Omental fat pad (tissue), 4 donors: ENCODE results near the gene CASP5. TPM values are rescaled to one million over a fixed set of nuclear protein-coding genes. Genes with fewer than 3 reads are reported as not detected.
"Not testable (repeated sequence)": the region's sequence is repeated elsewhere in the genome, so short reads cannot be mapped to it uniquely, and the experiment has no call there.

Experiments used
- ATAC-seq: fragments of 150-250 bp; one replicate; pipeline ENCODE4 v1.9.1; 2016; ENCODE audit warnings: mild to moderate bottlenecking, moderate library complexity; ENCODE audit not compliant: low FRiP score
- DNase-seq: peaks from one replicate; pipeline ENCODE4 v3.0.0-alpha.2; 2019; ENCODE audit warnings: low spot score
- CTCF ChIP-seq, 3 donors: fragments of 450-650 bp; IDR thresholded peaks; one replicate each; pipeline ENCODE4 v1.5.1; 2016 to 2017; ENCODE audit warnings: antibody characterized with exemption in 3 of 3, mild to moderate bottlenecking in 3 of 3, moderate library complexity in 2 of 3
- total RNA-seq, 4 donors: library from RNA; depleted of rRNA; stranded (reverse); fragments of >200 nt; gene quantifications; one replicate each; pipeline ENCODE4 v1.1.0, GENCODE V29; 2016

CASP5 gene
- total RNA-seq, 4 donors from 2014 or later: 0.72 to 3.9 TPM; not detected in 2

- no peak for TF ChIP-seq CTCF (IDR thresholded peaks at IDR 0.05)
- DNase-seq: no peak
- no peak for ATAC-seq
Measured at GRCh38 chr11:105054723-105055493, 31.9 kb upstream of the CASP5 start.

GRCh38 chr11:105052487-105052886 lies 29.5 kb upstream of the CASP5 start:
- no peak for DNase-seq
- ATAC-seq: no peak
- no peak for TF ChIP-seq CTCF (IDR thresholded peaks at IDR 0.05)

- TF ChIP-seq CTCF (IDR thresholded peaks at IDR 0.05): no peak
- DNase-seq (no peak), ATAC-seq (no peak)
Measured at GRCh38 chr11:105051559-105051958, 28.6 kb upstream of the CASP5 start.

- TF ChIP-seq CTCF (IDR thresholded peaks at IDR 0.05): no peak
- ATAC-seq: no peak
Measured at GRCh38 chr11:105049481-105049880, 26.5 kb upstream of the CASP5 start.

GRCh38 chr11:105046898-105047579 lies 24.1 kb upstream of the CASP5 start:
- no peak for TF ChIP-seq CTCF (IDR thresholded peaks at IDR 0.05)
- DNase-seq: no peak
- ATAC-seq: peak; percentile 50

More at GRCh38 chr11:105049481-105049880, 26.5 kb upstream of the CASP5 start:
- no peak for DNase-seq

GRCh38 chr11:105045676-105046296 lies 22.8 kb upstream of the CASP5 start:
- TF ChIP-seq CTCF (IDR thresholded peaks at IDR 0.05): no peak
- DNase-seq (no peak), ATAC-seq (no peak)

- peak; percentile 90 for ATAC-seq
- not testable (repeated sequence) for DNase-seq
Measured at GRCh38 chr11:105044557-105045524, 21.9 kb upstream of the CASP5 start, which contains the start of gene CARD16. Gene CARD16 (minus strand): TSS chr11:105045335. CDS start chr11:105045297, 38 bp downstream.
